ENCODE measurements around the gene PALM. TPM values are rescaled to one million over a fixed set of nuclear protein-coding genes. Genes with fewer than 3 reads are reported as not detected.

Gene PALM
- total RNA-seq, 1 experiment from 2014 or later: 43.7 TPM

GRCh38 chr19:662962-663681, 45.6 kb upstream of the PALM start, which contains the start of gene RNF126:
Gene RNF126, minus strand, starts transcription at chr19:663214. Its CDS starts 93 bp downstream, at chr19:663121.
- POLR2A ChIA-PET: interaction anchor here (1.0 to 1.2 kb wide), 4 partner anchors 13 to 252 kb away, joined by 3 to 5 read pairs (median 4); partner anchors contain the start of gene FSTL3
- Histone ChIP-seq H2AFZ (ENCODE audit: low read depth, low read length, poor library complexity, severe bottlenecking) (no peak within 1 kb of the TSS), H3K4me2 (ENCODE audit: low read length) (peak within 1 kb of the TSS; percentile 99), H3K4me3 (replicated peaks in 1 of 2; ENCODE audit: low read depth in 1 of 2, low read length in 2 of 2) (peak within 1 kb of the TSS; percentile 64 to 96), H3K4me1 (ENCODE audit: control insufficient read depth in 1 of 2, insufficient read depth in 2 of 2, low read length in 2 of 2) (peaks cover 18 to 35% of the 10 kb centered on the region in 2 experiments), H3K79me2 (ENCODE audit: insufficient read depth, low read length) (peaks cover 48% of the 10 kb centered on the region), H3K27ac (ENCODE audit: low read depth, low read length) (peak within 1 kb of the TSS; percentile 99), H3K9me2 (ENCODE audit: insufficient read depth) (no peaks in the 10 kb centered on the region), H3K9me3 (ENCODE audit: control insufficient read depth in 1 of 2, insufficient read depth in 1 of 2, low read depth in 1 of 2, low read length in 2 of 2) (no peaks in the 10 kb centered on the region), H3K9ac (ENCODE audit: low read length) (peak within 1 kb of the TSS; percentile 98), H3K27me3 (ENCODE audit: insufficient read depth, low read length) (no peaks in the 10 kb centered on the region), H4K20me1 (ENCODE audit: insufficient read depth) (peaks cover 5% of the 10 kb centered on the region; the same call in 1 of the 2 replicates), H3K36me3 (ENCODE audit: control insufficient read depth in 1 of 2, insufficient read depth in 2 of 2, low read length in 2 of 2) (peaks cover 0 to 11% of the 10 kb centered on the region in 2 experiments; a peak in 2 of 4 replicates)
- intact Hi-C loops (cut with micrococcal nuclease): loop anchor here (2.0 kb wide), 1 partner anchor 134 kb away; the partner anchor contains the start of gene PTBP1
- DNase-seq (ENCODE audit: low read depth, low spot score) (peak; percentile 81), ATAC-seq (peak; percentile 85)
- BruUV-seq (replicated peaks): no TSS peak
- CTCF ChIA-PET: interaction anchor here (0.6 to 1.6 kb wide), 8 partner anchors 14 to 156 kb away, joined by 3 to 19 read pairs (median 4); no protein-coding TSS in a partner anchor
- TF ChIP-seq SIN3A (IDR thresholded peaks at IDR 0.05; ENCODE audit: low read depth) (peak; percentile 61), ATF3 (IDR thresholded peaks at IDR 0.05) (no peak), JUND (IDR thresholded peaks at IDR 0.05) (no peak), EZH2phosphoT487 (IDR thresholded peaks at IDR 0.05; ENCODE audit: borderline replicate concordance) (no peak), ZBTB33 (IDR thresholded peaks at IDR 0.05; ENCODE audit: extremely low read depth, insufficient replicate concordance, low read length) (peak; percentile 63), TCF7L2 (IDR thresholded peaks at IDR 0.05; ENCODE audit: borderline replicate concordance, extremely low read depth, insufficient read depth, insufficient read length) (peak; percentile 9), CEBPB (IDR thresholded peaks at IDR 0.05; ENCODE audit: low read depth) (no peak), POLR2A (IDR thresholded peaks at IDR 0.05; ENCODE audit: borderline replicate concordance, extremely low read depth, insufficient read depth, insufficient read length) (peak; percentile 61), SRF (IDR thresholded peaks at IDR 0.05; ENCODE audit: low read depth) (no peak), CTCF (IDR thresholded peaks at IDR 0.05 in 2 of 3, conservative IDR thresholded peaks at IDR 0.05 in 1 of 3; ENCODE audit: borderline replicate concordance in 1 of 3, insufficient read depth in 1 of 3, low read depth in 2 of 3, low read length in 2 of 3) (no peak), MAX (IDR thresholded peaks at IDR 0.05) (peak; percentile 46; the same call in 1 of the 2 replicates), POLR2AphosphoS5 (IDR thresholded peaks at IDR 0.05; ENCODE audit: low read depth, low read length) (peak; percentile 82), YY1 (IDR thresholded peaks at IDR 0.05; ENCODE audit: extremely low read depth, insufficient replicate concordance, low read depth, low read length) (peak; percentile 75), ZFX (IDR thresholded peaks at IDR 0.05) (peak; percentile 85), EGR1 (IDR thresholded peaks at IDR 0.05; ENCODE audit: low read depth) (peak; percentile 59; the same call in 1 of the 2 replicates), SP1 (IDR thresholded peaks at IDR 0.05; ENCODE audit: low read depth) (no peak; the same call in 1 of the 2 replicates), ZNF274 (IDR thresholded peaks at IDR 0.05; ENCODE audit: low read depth, low read length) (no peak)
- RAD21 ChIA-PET (ENCODE audit: low non-redundant PET in 1 of 2, low total read pairs in 2 of 2, uncharacterized antibody in 2 of 2, unreplicated experiment in 2 of 2): interaction anchor here (0.6 to 1.0 kb wide), 4 partner anchors 14 to 71 kb away, joined by 3 to 6 read pairs (median 4); no protein-coding TSS in a partner anchor
